ENCODE measurements around the gene ITPRIP.

- TF ChIP-seq POLR2A (IDR thresholded peaks at IDR 0.05; ENCODE audit: low read depth, low read length) (no peak), POLR2AphosphoS5 (IDR thresholded peaks at IDR 0.05; ENCODE audit: low read depth, low read length) (no peak), TAF1 (IDR thresholded peaks at IDR 0.05; ENCODE audit: borderline replicate concordance, low read depth, low read length) (no peak)
These were observed 1.9 kb upstream of the ITPRIP start for GRCh38 chr10:104340111-104340526.
